GM18498 (cell line): Measurements from ENCODE around the gene CUTA.

Experiments used
- ATAC-seq: cut with Tn5 transposase; IDR thresholded peaks from one replicate; pipeline ENCODE4 v1.9.1; 2021; ENCODE audit warnings: mild to moderate bottlenecking, moderate library complexity; ENCODE audit not compliant: unreplicated experiment

Gene CUTA

DNA sequence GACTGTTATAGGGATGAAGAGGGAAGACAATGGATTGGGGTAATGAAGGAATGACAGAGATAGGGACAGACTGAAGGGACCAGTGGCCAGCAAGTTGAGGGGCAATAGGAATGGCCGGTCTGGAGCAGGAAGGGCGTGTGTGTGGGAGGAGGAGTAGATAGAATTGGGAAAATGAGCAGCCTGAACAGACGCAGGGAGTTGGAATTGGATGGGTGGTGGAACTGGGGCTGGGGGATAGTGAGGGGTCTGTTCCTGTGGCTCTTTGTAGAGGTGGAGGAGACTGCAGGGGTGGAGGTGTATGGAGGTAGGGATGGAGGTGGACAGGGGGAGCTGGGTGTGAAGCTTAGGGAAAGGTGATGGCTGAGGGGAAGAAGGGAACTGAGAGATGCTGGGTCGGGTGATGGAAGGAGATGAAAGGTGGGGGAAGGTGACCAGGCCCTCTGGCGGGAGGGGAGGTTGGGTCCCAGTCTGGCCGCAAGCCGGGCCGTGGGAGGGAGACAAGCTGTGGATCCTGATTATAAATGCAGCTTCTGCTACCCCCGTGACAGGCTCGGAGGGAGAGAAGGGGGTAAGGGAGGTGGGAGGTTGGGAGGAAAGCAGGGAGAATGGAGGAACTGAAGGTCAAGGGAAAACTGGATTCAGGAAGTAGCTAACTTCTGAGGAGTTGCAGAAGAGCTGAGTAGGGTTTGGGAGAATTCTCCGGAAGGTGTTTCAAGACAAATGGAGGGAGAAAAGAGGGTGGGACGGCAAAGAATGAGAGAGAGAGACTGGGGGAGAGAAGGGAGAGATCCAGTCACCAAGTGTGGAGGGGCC, 7.2 kb upstream of the CUTA start:
- ATAC-seq, result no peak

GRCh38 chr6:33423777-33424176, 5.9 kb upstream of the CUTA start:
- ATAC-seq, result no peak

DNA sequence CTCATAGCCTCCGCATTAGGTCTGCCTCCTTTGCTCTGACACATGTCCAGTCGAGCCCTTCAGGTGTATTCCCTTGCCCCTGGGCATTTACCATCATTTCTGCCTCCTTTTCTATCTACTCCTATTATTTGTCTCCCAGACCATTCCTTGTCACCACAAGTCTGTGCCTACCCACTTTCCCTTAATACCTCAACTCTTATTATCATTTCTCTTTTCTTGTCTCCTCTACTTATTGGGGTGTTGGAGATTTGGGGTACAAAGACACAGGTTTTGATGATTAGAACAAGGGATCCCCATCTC, 3.4 kb upstream of the CUTA start:
- no peak for ATAC-seq

DNA sequence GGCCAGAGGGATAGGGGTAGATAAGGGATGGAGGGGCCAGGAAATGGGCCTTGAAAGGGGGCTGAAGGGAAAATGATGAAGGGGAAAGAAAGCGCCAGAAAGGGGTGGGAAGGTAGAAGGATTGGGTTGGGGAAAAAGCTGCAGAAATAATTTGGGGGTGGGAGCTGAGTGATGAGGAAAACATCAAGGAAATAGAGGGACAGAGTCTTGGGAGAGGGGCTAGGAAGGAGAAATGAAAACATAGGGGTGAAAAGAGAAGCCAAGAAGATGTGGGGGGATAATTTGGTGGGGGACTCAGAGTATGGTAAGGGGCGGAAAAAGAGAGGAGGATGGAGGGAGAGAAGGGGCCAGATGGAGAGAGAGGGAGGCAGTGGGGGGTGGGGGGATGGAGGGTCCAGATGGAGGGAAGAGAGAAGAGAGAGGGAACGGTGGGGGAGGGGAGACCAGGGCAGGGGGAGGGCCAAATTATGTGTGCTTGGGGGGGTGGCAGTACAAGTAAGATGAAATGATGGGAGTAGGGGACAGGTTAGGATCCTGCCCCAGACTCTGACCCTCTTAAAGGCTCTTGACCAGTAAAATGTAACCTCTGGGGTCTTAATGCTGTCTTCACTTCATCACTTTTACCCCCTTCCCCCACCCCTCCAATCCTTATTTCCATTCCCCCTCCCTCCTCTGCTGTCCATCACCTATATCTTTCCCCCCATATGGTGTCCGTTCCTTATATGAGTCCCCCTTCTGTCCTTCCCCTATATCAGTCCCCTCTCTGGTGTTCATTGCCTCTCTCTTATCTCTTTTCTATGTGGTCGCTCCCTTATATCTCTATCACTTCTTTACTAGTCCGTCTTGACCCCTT, 2.8 kb upstream of the CUTA start:
- ATAC-seq, result no peak

DNA sequence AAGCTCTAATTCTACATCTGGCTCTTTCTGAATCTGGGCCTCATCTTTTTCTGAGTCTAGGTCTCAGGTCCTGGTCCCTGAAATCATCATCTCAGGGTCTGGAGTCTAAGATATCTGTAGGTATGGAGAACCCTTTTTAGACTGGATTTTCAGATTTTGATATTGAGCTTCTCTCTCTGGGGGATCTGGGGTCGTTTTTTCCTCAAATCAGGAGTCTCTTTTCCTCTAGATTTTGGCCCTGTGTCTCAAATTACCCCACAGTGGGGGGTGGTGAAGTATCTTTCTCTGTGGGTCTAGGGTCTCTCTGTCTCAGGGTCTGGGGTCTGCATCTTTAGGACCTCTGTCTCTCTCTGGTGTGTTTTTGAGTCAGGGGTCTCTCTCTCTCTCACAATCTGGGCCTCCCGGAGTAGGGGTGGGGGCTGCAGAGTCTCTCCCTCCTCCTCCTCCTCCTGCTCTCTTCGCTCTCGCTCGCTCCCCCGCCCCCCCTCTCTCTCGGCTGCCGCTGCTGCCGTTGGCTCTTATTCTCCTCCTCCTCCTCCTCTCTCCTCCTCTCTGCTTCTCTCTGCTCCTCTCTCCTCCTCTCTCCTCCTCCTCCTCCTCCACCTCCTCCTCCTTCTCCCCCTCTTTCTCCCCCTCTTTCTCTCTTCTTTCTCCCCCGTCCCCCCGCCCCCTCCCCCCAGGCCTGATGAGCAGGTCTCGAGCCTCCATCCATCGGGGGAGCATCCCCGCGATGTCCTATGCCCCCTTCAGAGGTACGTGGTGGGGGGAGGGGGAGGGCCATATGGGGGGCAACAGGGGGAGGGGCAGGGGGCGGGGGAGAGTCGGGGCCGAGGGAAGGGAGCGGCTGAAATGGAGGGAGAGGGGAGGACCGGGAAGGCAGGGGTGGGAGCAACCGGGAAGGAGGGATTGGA, 1.9 kb upstream of the CUTA start, which contains the start of gene SYNGAP1:
Gene SYNGAP1 (plus strand): TSS at position 486 of the 911 bp plus-strand sequence. CDS start 200 bp downstream, at position 686.
- ATAC-seq, result no peak

DNA sequence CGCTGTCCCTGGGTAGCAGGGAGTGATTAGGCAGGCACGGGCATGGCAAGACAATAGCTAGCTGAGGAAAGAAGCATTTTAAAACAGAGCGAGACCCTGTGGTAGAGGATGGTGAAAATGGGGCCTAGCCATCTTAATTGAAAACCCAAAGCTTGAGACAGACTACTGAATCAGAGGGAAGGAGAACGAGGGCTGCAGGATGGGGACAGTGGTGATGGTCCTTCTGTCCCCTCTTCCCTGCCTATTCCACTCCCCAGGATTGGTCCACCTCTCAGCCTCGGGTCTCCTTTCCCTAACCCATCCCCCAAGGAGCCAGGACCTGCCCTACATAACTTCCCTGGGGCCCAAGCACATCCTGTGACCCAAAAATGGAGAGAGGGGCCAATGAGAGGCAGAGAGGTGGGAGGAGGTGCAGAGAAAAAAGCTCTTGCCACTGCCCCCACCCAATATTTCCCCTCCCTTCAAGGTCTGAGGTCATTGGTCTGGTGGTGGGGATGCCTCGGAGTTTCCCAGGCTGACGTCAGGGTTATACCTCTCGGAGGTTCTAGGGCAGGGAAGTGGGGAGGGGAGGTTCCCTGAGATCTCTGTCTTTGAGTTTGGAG, 884 bp upstream of the CUTA start:
- ATAC-seq, result no peak

GRCh38 chr6:33417128-33417902, 592 bp downstream of the CUTA start:
- no peak for ATAC-seq

DNA sequence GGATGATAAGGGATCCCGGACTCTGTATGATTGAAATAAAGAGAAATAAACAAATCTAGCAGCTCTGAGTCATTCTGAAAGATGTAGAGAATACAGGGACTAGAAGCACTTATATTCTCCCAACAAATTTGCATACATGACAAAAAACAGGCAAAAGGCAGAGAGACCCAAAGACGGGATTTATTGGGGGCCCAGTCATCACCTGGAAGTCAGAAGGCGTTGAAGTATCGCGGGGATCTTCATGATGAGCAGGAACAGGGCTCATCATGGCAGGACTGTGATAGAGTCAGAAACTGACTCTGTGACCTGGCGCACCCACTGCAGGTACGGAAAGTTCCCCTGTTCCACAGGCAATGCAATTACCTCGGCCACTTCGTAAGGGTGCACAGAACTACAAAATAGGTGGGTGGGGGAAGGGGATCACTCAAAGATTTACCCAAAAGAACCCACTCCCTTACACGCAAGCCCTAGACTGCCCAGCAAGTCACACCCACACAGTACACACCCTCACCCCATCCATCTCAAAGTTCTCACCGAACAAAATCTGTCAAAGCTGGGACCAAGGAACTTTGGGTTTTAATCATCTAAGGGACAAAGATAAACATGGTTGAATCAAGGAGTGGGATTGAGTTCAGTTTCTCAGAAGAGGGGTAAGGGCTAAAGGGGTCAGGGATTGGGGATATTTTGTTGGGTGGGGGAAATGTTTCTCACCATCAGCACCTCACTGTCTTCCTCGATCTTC, 1.4 kb downstream of the CUTA start:
- no peak for ATAC-seq

GRCh38 chr6:33415831-33416230, 2.1 kb downstream of the CUTA start:
- no peak for ATAC-seq

DNA sequence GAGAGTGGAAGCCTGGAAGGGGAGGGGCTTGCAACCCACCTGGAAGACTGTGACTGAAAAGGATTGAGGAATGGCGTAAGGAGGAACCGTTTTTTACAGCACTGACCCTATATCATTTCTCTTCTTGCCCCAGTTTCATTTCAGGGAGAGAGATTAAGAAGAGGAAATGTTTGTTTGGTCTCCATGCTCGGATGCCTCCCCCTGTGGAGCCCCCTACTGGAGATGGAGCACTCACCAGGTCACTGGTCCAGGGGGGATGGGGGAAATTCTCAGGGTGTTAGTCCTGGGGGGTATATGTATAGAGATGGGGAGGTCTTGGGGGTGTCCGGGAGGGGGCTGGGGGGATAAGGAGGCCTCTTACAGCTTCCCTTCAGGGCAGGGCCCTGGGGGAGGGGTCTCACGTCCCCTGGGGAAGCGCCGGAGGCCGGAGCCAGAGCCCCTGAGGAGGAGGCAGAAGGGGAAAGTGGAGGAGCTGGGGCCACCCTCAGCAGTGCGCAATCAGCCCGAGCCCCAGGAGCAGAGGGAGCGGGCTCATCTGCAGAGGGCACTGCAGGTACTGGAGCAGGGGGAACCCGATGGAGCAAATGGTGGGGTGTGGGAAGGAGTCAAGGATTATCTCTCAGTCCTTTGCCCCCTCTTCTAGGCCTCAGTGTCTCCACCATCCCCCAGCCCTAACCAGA, 3.2 kb downstream of the CUTA start:
- ATAC-seq, result no peak

DNA sequence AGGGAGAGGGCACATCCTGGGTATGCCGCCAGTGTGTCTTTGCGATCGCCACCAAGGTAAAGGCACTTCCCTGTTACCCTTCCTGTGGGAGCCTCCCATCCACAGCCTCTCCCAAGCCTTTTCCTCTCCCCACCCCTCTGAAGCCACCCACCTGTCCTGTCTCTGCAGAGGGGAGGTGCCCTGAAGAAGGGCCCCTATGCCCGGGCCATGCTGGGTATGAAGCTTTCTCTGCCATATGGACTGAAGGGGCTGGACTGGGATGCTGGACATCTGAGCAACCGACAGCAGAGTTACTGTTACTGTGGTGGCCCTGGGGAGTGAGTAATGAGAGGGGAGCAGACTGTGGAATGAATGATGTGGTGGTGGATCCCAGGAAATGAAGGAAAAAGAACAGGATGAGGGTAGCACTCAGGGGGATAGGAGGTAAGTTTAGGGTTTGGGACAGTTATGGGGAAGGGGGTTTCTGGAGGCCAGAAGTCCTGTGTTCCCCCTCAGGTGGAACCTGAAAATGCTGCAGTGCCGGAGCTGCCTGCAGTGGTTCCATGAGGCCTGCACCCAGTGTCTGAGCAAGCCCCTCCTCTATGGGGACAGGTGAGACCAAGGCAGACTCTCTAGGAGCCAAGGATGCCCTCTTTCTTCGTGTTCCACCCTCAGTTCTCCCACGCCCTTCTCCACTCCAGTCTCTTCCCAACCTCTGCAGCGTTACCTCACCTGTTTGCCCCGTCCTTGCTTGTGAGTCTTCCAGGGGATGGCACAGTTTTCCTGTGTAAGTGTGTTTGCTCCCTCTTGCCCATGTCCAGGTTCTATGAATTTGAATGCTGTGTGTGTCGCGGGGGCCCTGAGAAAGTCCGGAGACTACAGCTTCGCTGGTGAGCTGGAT, 4.4 kb downstream of the CUTA start:
- ATAC-seq, result no peak

- ATAC-seq, result no peak
These were observed 5.5 kb downstream of the CUTA start for GRCh38 chr6:33412140-33413009.

DNA sequence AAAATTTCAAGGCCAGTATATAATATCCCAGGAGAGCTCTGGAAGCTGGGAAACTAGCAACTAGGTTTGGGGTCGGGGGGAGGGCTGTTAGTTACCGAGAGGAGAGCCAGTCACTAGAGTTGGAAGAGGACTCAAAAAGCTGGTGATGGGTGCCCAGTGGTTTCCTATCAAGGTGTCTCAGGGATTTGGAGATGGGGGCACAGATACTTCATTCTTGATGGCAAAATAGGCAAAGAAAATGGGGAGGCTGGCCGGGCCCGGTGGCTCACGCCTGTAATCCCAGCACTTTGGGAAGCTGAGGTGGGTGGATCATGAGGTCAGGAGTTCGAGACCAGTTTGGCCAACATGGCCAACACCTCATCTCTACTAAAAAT, 6.3 kb downstream of the CUTA start:
- ATAC-seq, result no peak

DNA sequence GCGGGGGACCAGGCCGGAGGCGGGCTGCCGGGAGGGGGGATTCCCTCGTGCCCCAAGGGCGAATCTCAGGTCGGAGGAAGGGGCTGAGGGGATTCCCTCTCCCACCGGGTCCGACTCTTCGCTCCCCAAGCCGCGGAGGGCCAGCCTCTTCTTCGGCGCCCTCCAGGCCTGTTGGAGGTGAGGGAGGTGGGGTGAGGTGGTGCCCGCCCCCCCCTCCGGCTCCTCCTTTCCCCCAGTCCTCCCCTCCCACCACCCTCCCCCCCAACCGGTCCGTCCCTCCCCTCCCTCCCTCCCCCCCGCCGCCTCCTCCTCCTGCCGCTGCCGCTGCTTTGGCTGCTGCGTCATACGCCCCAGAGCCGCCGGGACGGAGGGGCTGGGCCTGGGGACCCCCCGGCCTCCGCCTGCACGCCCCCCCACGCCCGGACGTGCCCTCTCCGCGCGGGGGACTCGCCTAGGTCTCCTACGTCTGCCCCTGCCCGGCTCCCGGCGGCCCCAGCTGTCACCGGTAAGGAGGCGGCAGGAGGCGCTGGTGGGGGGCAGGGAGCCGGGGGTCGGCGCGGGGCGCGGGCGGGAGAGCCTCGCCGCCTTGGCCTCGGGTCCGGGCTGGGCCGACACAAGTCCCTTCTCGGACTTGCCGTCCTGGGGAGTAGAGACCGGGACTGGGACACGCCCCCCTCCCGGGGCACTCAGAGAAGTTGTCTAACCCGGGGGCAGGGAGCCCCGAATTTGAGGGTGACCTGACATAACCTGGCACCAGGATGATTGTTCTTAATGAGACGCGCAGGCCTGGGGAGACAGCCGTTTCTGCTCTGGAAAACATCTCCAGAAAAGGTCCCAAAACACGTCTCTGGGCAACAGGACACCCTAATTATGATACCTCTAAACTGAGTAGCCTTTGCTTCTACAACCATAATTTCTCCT, 6.9 kb downstream of the CUTA start, which contains the start of gene PHF1:
Gene PHF1 (plus strand): TSS at position 304 of the 921 bp plus-strand sequence. CDS start 1,250 bp downstream, outside the sequence.
- peak; percentile 33 for ATAC-seq

DNA sequence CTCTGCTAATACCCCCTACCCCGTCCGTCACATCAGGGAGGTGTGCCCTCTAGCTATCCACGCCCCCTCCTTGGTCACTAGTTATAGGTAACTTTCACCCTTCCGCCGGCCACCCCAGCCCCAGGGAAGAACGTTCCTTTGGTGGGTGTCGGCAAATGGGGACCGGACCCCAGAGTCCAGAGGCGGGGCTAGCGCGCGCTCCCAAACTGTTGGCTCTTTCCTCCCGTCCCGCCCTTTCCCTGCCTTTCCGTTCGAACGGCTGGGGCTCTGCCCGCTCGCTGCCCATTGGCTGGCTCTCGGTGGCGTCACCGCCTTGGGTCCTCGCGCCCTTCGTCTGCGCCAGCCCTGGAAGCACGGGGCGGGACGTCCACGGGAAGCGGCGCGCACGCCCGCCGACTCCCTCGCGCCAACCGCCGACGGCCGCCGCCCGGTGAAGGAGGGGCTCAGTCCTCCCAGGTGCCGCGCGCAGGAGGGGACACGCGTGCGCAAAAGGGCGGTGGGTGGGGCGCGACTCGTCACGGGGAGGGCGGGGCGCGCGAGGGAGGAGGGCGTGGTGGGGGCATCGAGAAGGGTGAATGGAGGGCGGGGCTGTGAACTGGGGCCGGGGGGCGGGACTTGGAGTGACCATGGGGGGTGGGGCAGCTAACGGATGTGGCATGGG, 7.7 kb downstream of the CUTA start:
- ATAC-seq, result peak; percentile 84
